GM23248 (cell line): Measurements from ENCODE around the gene TEX10.

ENCODE experiments used
- EZH2 ChIP-seq: fragments of 200-600 bp; sonication (generic); IDR thresholded peaks from 2 replicates; pipeline ENCODE4 v1.6.1; 2018; ENCODE audit warnings: antibody characterized with exemption, mild to moderate bottlenecking; ENCODE audit not compliant: insufficient read depth, poor library complexity, severe bottlenecking
- EZH2phosphoT487 ChIP-seq: fragments of 200-600 bp; sonication (generic); IDR thresholded peaks from 2 replicates; pipeline ENCODE4 v1.6.1; 2018; ENCODE audit warnings: antibody characterized with exemption, moderate library complexity, mild to moderate bottlenecking, low read depth; ENCODE audit not compliant: insufficient read depth

DNA sequence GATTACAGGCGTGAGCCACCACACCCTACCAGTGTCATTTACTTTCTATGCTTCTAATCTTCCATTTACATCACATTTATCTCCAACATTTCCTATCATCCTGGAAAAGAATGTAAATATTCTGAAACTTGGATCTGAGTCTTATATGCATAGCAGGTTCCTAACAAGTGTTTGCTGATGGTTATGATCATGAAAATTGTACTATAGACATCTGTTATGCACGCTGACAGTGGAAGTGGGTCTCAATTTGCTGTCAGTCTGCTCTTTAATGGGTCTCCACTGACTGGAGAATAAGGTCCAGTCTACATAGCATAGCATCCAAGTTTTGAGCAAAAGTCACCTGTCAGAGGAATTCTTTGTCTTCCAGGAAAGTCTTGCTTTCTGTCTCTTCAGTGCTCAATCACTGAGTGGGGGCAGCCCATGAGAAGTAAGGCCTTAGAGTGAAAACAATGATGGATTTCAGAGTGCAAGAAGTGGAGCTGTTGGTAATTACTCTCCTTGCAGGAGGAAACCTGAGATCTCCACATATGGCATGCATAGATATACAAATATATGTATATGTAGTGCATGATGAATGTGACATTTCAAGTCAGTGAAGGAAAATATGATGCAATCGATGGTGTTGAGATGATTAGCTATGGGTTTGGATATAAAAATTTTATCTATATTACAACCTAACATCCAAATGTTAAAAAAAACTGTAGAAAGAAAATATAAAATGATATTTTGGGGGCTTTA, 45.0 kb upstream of the TEX10 start:
- TF ChIP-seq EZH2 (no peak), EZH2phosphoT487 (no peak)
